Measurements from ENCODE around the gene CRELD2. TPM values are rescaled to one million over a fixed set of nuclear protein-coding genes. Genes with fewer than 3 reads are reported as not detected.

CRELD2 gene
- total and polyA plus RNA-seq, 2 of the 4 experiments (the other 2 are of a cell fraction) = 36.2 to 70.7 TPM

- no peaks in the 10 kb centered on the region for H3K36me3 ChIP-seq (ENCODE audit: control insufficient read depth, insufficient read depth, low read length)
- H3K14ac ChIP-seq (replicated peaks; ENCODE audit: low read depth, low read length) = peak overlapping the region; percentile 79
- peak overlapping the region in 1 of 2 experiments; percentile 22; a peak in 2 of 4 replicates for H4K8ac ChIP-seq (ENCODE audit: low read depth in 2 of 2, low read length in 2 of 2)
- no peak overlapping the region for H4K91ac ChIP-seq (ENCODE audit: insufficient read depth, low read depth, low read length)
- ATAC-seq (ENCODE audit: low read depth) (no peak), DNase-seq (no peak)
- dilution Hi-C loops (cut with HindIII; ENCODE audit: low sequenced_read_pairs, unreplicated experiment) = no loop called here
- H3K23ac ChIP-seq (ENCODE audit: low read depth, low read length) = peak overlapping the region; percentile 87
- no peak overlapping the region for H2BK20ac ChIP-seq (ENCODE audit: low read depth, low read length)
- no peak overlapping the region for H3K4me3 ChIP-seq (ENCODE audit: insufficient read depth, low read depth, low read length)
- ChIA-PET CTCF (no interaction called here), POLR2A (ENCODE audit: unreplicated experiment) (no interaction called here)
- no peak overlapping the region for H2AK9ac ChIP-seq (replicated peaks; ENCODE audit: low read depth, low read length, poor library complexity)
- peaks cover 16% of the 10 kb centered on the region for H3K9me1 ChIP-seq (ENCODE audit: insufficient read depth, low read length)
- H2BK120ac ChIP-seq (ENCODE audit: low read depth, low read length) = peak overlapping the region; percentile 32; the same call in 1 of the 2 replicates
- peak overlapping the region; percentile 95 for H2BK5ac ChIP-seq (ENCODE audit: low read depth, low read length, poor library complexity, severe bottlenecking)
- intact Hi-C loops (cut with micrococcal nuclease) = loop anchor here (10.0 kb wide), 1 partner anchor 229 kb away; the partner anchor contains the start of gene SELENOO
- in situ Hi-C loops (cut with MboI; ENCODE audit: low sequenced_read_pairs) = no loop called here
- H3K9me3 ChIP-seq (ENCODE audit: control insufficient read depth, insufficient read depth, low read length) = no peaks in the 10 kb centered on the region; the same call in 1 of the 2 replicates
- TF ChIP-seq, protein P1, sequence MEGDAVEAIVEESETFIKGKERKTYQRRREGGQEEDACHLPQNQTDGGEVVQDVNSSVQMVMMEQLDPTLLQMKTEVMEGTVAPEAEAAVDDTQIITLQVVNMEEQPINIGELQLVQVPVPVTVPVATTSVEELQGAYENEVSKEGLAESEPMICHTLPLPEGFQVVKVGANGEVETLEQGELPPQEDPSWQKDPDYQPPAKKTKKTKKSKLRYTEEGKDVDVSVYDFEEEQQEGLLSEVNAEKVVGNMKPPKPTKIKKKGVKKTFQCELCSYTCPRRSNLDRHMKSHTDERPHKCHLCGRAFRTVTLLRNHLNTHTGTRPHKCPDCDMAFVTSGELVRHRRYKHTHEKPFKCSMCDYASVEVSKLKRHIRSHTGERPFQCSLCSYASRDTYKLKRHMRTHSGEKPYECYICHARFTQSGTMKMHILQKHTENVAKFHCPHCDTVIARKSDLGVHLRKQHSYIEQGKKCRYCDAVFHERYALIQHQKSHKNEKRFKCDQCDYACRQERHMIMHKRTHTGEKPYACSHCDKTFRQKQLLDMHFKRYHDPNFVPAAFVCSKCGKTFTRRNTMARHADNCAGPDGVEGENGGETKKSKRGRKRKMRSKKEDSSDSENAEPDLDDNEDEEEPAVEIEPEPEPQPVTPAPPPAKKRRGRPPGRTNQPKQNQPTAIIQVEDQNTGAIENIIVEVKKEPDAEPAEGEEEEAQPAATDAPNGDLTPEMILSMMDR (conservative IDR thresholded peaks at IDR 0.05; ENCODE audit: low read depth, low read length) = no peak
- TF ChIP-seq SMC3 (IDR thresholded peaks at IDR 0.05; ENCODE audit: low read depth, low read length) = no peak
- no peak for TF ChIP-seq USF2 (IDR thresholded peaks at IDR 0.05; ENCODE audit: low read depth, low read length)
- TF ChIP-seq BHLHE40 (IDR thresholded peaks at IDR 0.05; ENCODE audit: low read depth, low read length) = no peak
- no peak for TF ChIP-seq FOS (IDR thresholded peaks at IDR 0.05; ENCODE audit: low read depth, low read length)
- TF ChIP-seq, protein P2, sequence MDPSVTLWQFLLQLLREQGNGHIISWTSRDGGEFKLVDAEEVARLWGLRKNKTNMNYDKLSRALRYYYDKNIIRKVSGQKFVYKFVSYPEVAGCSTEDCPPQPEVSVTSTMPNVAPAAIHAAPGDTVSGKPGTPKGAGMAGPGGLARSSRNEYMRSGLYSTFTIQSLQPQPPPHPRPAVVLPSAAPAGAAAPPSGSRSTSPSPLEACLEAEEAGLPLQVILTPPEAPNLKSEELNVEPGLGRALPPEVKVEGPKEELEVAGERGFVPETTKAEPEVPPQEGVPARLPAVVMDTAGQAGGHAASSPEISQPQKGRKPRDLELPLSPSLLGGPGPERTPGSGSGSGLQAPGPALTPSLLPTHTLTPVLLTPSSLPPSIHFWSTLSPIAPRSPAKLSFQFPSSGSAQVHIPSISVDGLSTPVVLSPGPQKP (IDR thresholded peaks at IDR 0.05; ENCODE audit: borderline replicate concordance, low read depth, low read length) = no peak
- no peak for TF ChIP-seq CEBPB (IDR thresholded peaks at IDR 0.05; ENCODE audit: low read depth, low read length)
- no peak for TF ChIP-seq RAD21 (IDR thresholded peaks at IDR 0.05; ENCODE audit: low read length)
- TF ChIP-seq NFE2L2 (IDR thresholded peaks at IDR 0.05; ENCODE audit: low read depth, low read length) = no peak
- no peak for TF ChIP-seq RFX5 (IDR thresholded peaks at IDR 0.05; ENCODE audit: low read depth, low read length)
- no peak for TF ChIP-seq MAFK (IDR thresholded peaks at IDR 0.05; ENCODE audit: low read depth, low read length)
- H4K5ac ChIP-seq (ENCODE audit: low read depth, low read length) = 0 out of 2 replicates have a peak overlapping the region, but pooled peaks have one; percentile 57
- WGBS, 2 experiments (ENCODE audit: extremely low coverage in 2 of 2, insufficient read length in 1 of 2) = no CpG with 5 or more reads among the region's 17 CpGs
- peak overlapping the region; percentile 34 for H2AFZ ChIP-seq (replicated peaks; ENCODE audit: low read length, poor library complexity)
- no peak overlapping the region for H3K4me2 ChIP-seq (ENCODE audit: low read depth, low read length)
- peak overlapping the region; percentile 86 for H3K4ac ChIP-seq (ENCODE audit: low read depth, low read length)
- peaks cover 5% of the 10 kb centered on the region for H3K4me1 ChIP-seq (ENCODE audit: control insufficient read depth, insufficient read depth, low read length)
- 0 out of 2 replicates have a peak, but pooled peaks cover 4% of the 10 kb centered on the region for H4K20me1 ChIP-seq (ENCODE audit: insufficient read depth, low read length)
- H3K27ac ChIP-seq (ENCODE audit: insufficient read depth, low read length) = no peak overlapping the region
- no peak overlapping the region for H3K9ac ChIP-seq (ENCODE audit: low read depth, low read length)
- peak overlapping the region; percentile 99; the same call in 1 of the 2 replicates for H2AK5ac ChIP-seq (ENCODE audit: low read depth, low read length)
- H2BK15ac ChIP-seq (ENCODE audit: low read depth, low read length) = no peak overlapping the region
- H3K18ac ChIP-seq (ENCODE audit: low read depth, low read length) = no peak overlapping the region
- no peaks in the 10 kb centered on the region for H3K27me3 ChIP-seq (ENCODE audit: control insufficient read depth, insufficient read depth, low read length)
- no TSS peak for BruUV-seq (replicated peaks)
- peaks cover 9 to 11% of the 10 kb centered on the region in 2 experiments; a peak in 3 of 4 replicates for H3K79me1 ChIP-seq (ENCODE audit: low read depth in 1 of 2, low read length in 2 of 2)
- H3K56ac ChIP-seq (ENCODE audit: extremely low read depth, insufficient read depth, low read length) = no peak overlapping the region
Measured at GRCh38 chr22:49975543-49976389, 57.3 kb downstream of the CRELD2 start.

Measured in IMR-90 (cell line).